GM21381 (cell line): ENCODE measurements around the gene SH3PXD2A.
"Not testable (repeated sequence)": the region's sequence is repeated elsewhere in the genome, so short reads cannot be mapped to it uniquely, and the experiment has no call there.

ENCODE experiments used
- ATAC-seq: cut with Tn5 transposase; IDR thresholded peaks from one replicate; pipeline ENCODE4 v1.9.1; 2021; ENCODE audit warnings: mild to moderate bottlenecking, moderate library complexity; ENCODE audit not compliant: unreplicated experiment

The SH3PXD2A gene

GRCh38 chr10:103849880-103850571 lies 5.3 kb downstream of the SH3PXD2A start:
- ATAC-seq = no peak

- no peak for ATAC-seq
Measured at GRCh38 chr10:103849212-103849877, 6.0 kb downstream of the SH3PXD2A start.

GRCh38 chr10:103847909-103848468 lies 7.4 kb downstream of the SH3PXD2A start:
- no peak for ATAC-seq

GRCh38 chr10:103847346-103847745 lies 8.0 kb downstream of the SH3PXD2A start:
- no peak for ATAC-seq

- peak; percentile 58 for ATAC-seq
Measured at GRCh38 chr10:103845972-103846371, 9.4 kb downstream of the SH3PXD2A start.

GRCh38 chr10:103845346-103845745 lies 10.0 kb downstream of the SH3PXD2A start:
- not testable (repeated sequence) for ATAC-seq

GRCh38 chr10:103843854-103844570 lies 11.4 kb downstream of the SH3PXD2A start:
- ATAC-seq = no peak

- no peak for ATAC-seq
Measured at GRCh38 chr10:103843045-103843444, 12.3 kb downstream of the SH3PXD2A start.

- no peak for ATAC-seq
Measured at GRCh38 chr10:103842605-103843004, 12.8 kb downstream of the SH3PXD2A start.

GRCh38 chr10:103841519-103841918 lies 13.9 kb downstream of the SH3PXD2A start:
- ATAC-seq = no peak

- ATAC-seq = no peak
Measured at GRCh38 chr10:103840740-103841070, 14.7 kb downstream of the SH3PXD2A start.

- ATAC-seq = no peak
Measured at GRCh38 chr10:103839872-103840739, 15.3 kb downstream of the SH3PXD2A start.

GRCh38 chr10:103839519-103839871 lies 15.9 kb downstream of the SH3PXD2A start:
- no peak for ATAC-seq

- ATAC-seq = no peak
Measured at GRCh38 chr10:103838862-103839518, 16.4 kb downstream of the SH3PXD2A start.

- ATAC-seq = no peak
Measured at GRCh38 chr10:103838070-103838395, 17.3 kb downstream of the SH3PXD2A start.

- no peak for ATAC-seq
Measured at GRCh38 chr10:103837370-103838069, 17.9 kb downstream of the SH3PXD2A start.

- no peak for ATAC-seq
Measured at GRCh38 chr10:103836861-103837260, 18.5 kb downstream of the SH3PXD2A start.

GRCh38 chr10:103836273-103836672 lies 19.1 kb downstream of the SH3PXD2A start:
- no peak for ATAC-seq

- ATAC-seq = no peak
Measured at GRCh38 chr10:103835096-103836050, 20.0 kb downstream of the SH3PXD2A start.
